Measurements from ENCODE around the gene NKPD1. TPM values are rescaled to one million over a fixed set of nuclear protein-coding genes. Genes with fewer than 3 reads are reported as not detected.

NKPD1 gene
- total RNA-seq, 4 donors from 2014 or later, result 0.16 to 0.39 TPM; not detected in 2

DNA sequence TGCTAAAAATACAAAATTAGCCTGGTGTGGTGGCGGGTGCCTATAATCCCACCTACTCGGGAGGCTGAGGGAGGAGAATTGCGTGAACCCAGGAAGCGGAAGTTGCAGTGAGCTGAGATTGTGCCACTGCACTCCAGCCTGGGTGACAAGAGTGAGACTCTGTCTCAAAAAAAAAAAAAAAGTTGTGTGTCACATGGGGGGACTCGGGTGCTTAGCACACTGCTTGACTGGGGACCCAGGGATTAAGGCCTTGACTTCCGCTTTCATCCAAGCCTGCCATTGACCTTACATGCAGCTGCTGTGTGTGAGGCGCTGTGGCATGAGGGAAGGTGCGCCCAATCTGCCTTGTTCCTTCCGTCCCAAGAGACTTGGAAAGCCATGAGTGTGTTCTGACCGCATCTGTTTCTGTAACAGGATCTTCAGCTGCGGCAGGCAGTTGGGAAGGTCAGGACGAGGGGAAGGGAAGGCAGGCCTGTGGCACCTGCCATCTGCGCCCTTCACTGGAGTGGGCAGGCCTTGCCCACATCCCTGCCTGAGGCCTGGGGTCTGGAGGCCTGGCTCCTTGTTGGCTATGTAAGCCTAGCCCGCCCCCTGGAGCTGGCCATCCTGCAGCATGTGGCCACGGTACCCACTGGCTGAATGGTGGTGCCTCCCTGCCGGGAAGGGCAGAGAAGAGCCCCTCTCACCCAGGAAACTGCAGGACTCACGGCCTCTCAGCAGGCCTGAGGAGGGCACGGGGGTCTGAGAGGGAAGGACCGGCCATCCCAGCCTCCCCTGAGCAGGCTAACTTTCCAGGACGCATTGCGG is 44.8 kb downstream of the NKPD1 start:
- no peaks in the 10 kb centered on the region for H3K27me3 ChIP-seq
- no peak for ATAC-seq
- no peaks in the 10 kb centered on the region for H3K9me3 ChIP-seq
- no peaks in the 10 kb centered on the region for H3K36me3 ChIP-seq
- H3K4me1 ChIP-seq, result peaks cover 0 to 24% (median 4%) of the 10 kb centered on the region in 3 donors
- no peak overlapping the region for H3K27ac ChIP-seq
- no peak overlapping the region for H3K4me3 ChIP-seq
- no peak for TF ChIP-seq POLR2A (IDR thresholded peaks at IDR 0.05)
- TF ChIP-seq EP300 (IDR thresholded peaks at IDR 0.05), result no peak
- TF ChIP-seq, protein P1, sequence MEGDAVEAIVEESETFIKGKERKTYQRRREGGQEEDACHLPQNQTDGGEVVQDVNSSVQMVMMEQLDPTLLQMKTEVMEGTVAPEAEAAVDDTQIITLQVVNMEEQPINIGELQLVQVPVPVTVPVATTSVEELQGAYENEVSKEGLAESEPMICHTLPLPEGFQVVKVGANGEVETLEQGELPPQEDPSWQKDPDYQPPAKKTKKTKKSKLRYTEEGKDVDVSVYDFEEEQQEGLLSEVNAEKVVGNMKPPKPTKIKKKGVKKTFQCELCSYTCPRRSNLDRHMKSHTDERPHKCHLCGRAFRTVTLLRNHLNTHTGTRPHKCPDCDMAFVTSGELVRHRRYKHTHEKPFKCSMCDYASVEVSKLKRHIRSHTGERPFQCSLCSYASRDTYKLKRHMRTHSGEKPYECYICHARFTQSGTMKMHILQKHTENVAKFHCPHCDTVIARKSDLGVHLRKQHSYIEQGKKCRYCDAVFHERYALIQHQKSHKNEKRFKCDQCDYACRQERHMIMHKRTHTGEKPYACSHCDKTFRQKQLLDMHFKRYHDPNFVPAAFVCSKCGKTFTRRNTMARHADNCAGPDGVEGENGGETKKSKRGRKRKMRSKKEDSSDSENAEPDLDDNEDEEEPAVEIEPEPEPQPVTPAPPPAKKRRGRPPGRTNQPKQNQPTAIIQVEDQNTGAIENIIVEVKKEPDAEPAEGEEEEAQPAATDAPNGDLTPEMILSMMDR (IDR thresholded peaks at IDR 0.05), result no peak
- no peak for TF ChIP-seq POLR2AphosphoS5 (IDR thresholded peaks at IDR 0.05)
- WGBS, 2 donors (ENCODE audit: low coverage in 1 of 2), result 93 to 100% methylated on average over 1 to 7 of the region's 21 CpGs

DNA sequence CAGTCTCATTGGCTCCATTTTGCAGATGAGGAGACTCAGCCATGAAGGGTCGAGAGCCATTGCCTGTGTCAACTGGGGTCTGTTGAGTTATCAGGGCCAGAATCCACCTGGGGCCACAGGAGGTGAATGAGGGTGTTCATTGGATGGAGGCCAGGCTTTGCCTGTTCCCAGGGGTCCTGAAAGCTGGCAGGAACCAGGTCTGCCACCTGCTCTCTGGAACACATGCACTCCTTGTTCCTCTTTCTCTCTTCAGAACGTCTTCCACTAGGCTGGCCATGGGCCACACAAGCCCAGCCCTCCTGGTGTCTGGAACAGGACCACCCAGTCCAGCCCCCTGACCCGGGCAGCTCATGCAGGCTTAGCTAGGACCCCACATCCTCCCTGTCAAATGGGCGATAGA is 46.7 kb downstream of the NKPD1 start:
- no peaks in the 10 kb centered on the region for H3K9me3 ChIP-seq
- peaks cover 0 to 24% (median 4%) of the 10 kb centered on the region in 3 donors for H3K4me1 ChIP-seq
- no peaks in the 10 kb centered on the region for H3K27me3 ChIP-seq
- H3K4me3 ChIP-seq, result no peak overlapping the region
- no peaks in the 10 kb centered on the region for H3K36me3 ChIP-seq
- TF ChIP-seq EP300 (IDR thresholded peaks at IDR 0.05), result no peak
- TF ChIP-seq, protein P1 (IDR thresholded peaks at IDR 0.05), result no peak
- TF ChIP-seq POLR2A (IDR thresholded peaks at IDR 0.05), result no peak
- no peak for TF ChIP-seq POLR2AphosphoS5 (IDR thresholded peaks at IDR 0.05)
- no peak overlapping the region for H3K27ac ChIP-seq
- ATAC-seq, result no peak
- WGBS, 2 donors (ENCODE audit: low coverage in 1 of 2), result 80% methylated on average over 1 of the region's 4 CpGs; no CpG with 5 or more reads in 1 of the 2 donors

DNA sequence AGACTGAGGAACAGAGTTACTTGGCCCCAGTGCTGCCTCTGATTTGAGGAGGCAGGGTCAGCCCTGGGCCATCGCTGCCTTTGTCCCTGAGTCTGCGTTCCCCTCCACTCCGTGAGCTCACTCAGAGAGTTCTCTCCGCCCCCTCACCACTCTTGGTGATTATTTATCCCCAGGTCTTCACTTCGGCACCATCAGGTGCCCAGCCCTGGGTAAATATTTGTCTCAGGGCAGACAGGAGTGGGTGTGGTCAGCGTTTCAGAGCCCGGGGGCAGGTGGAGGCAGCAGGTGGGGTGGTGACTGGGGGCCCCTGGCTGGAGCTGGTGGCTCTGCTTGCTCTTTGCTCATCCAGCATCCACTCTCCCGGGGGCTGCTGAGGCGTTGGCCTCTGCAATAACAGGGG is 47.2 kb downstream of the NKPD1 start:
- H3K27me3 ChIP-seq, result no peaks in the 10 kb centered on the region
- no peak overlapping the region for H3K4me3 ChIP-seq
- no peaks in the 10 kb centered on the region for H3K36me3 ChIP-seq
- no peak for ATAC-seq
- no peak for TF ChIP-seq POLR2AphosphoS5 (IDR thresholded peaks at IDR 0.05)
- TF ChIP-seq POLR2A (IDR thresholded peaks at IDR 0.05), result no peak
- TF ChIP-seq, protein P1 (IDR thresholded peaks at IDR 0.05), result no peak
- no peak for TF ChIP-seq EP300 (IDR thresholded peaks at IDR 0.05)
- WGBS, 2 donors (ENCODE audit: low coverage in 1 of 2), result 80% methylated on average over 2 of the region's 9 CpGs; no CpG with 5 or more reads in 1 of the 2 donors
- no peaks in the 10 kb centered on the region for H3K9me3 ChIP-seq
- H3K27ac ChIP-seq, result no peak overlapping the region
- peaks cover 0 to 22% (median 4%) of the 10 kb centered on the region in 3 donors for H3K4me1 ChIP-seq

DNA sequence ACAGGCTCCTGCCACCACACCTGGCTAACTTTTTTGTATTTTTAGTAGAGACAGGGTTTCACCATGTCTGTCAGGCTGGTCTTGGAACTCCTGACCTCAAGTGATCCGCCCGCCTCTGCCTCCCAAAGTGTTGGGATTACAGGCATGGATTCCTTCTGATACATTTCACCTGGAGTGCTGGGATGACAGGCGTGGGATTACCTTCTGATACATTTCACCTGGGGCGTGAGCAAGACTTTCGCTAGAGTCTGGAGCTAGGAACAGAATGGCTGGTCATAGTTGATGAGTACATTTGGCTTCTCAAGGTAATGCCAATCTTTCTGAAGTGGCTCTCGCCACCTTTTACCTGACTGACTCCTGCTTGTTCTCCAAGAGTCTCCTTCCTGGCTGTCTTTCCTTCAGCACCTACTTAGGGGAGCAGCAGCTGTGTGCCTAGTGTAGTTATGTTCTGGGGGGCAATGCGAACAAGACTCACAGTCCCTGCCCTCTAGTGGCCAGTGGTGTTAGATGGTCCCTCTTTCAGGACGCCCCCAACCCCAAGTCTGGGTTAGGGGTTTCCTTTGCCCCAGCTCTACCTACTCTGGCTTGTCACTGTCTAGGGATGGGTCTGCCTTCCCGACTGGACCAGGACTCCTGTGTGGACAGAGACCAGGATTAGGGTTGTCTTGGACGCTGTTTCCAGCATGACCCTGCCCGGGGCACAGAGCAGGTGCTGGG is 48.5 kb downstream of the NKPD1 start:
- no peak for ATAC-seq
- Histone ChIP-seq H3K4me1 (peaks cover 0 to 9% (median 0%) of the 10 kb centered on the region in 3 donors), H3K9me3 (no peaks in the 10 kb centered on the region), H3K27me3 (no peaks in the 10 kb centered on the region), H3K36me3 (no peaks in the 10 kb centered on the region), H3K4me3 (no peak overlapping the region), H3K27ac (no peak overlapping the region)
- TF ChIP-seq, protein P1 (IDR thresholded peaks at IDR 0.05), result no peak
- TF ChIP-seq POLR2AphosphoS5 (IDR thresholded peaks at IDR 0.05) (no peak), EP300 (IDR thresholded peaks at IDR 0.05) (no peak), POLR2A (IDR thresholded peaks at IDR 0.05) (no peak)
- 93% methylated on average over 5 of the region's 11 CpGs; no CpG with 5 or more reads in 1 of the 2 donors for WGBS, 2 donors (ENCODE audit: low coverage in 1 of 2)

Other genes with a start within 250 kb of the NKPD1 start
- 1 to 10 TPM in 2 of 4 donors, not detected in 2; 2.2 to 4.8 TPM for gene APOC1, start 246.4 kb downstream of the NKPD1 start, total RNA-seq
- not detected for gene APOC4, start 218.7 kb downstream of the NKPD1 start, total RNA-seq
- gene APOC2, start 214.9 kb downstream of the NKPD1 start, total RNA-seq, result not detected
- gene CLPTM1, start 205.6 kb downstream of the NKPD1 start, total RNA-seq, result 10 to 100 TPM; 41.7 to 76.3 (median 43.2) TPM
- 1 to 10 TPM; 4.0 to 9.2 (median 6.0) TPM for gene RELB, start 159.5 kb downstream of the NKPD1 start, total RNA-seq
- gene CLASRP, start 121.9 kb downstream of the NKPD1 start, total RNA-seq, result 10 to 100 TPM; 33.6 to 82.5 (median 54.7) TPM
- gene ZNF296, start 84.5 kb downstream of the NKPD1 start, total RNA-seq, result under 1 TPM in 1 of 4 donors, not detected in 3; 0.50 TPM
- gene GEMIN7, start 81.7 kb downstream of the NKPD1 start, total RNA-seq, result 10 to 100 TPM in 3 of 4 donors, 1 to 10 TPM in 1; 6.4 to 17.6 (median 14.8) TPM
- 10 to 100 TPM; 22.6 to 51.4 (median 24.6) TPM for gene PPP1R37, start 67.8 kb downstream of the NKPD1 start, total RNA-seq
- gene TRAPPC6A, start 17.3 kb upstream of the NKPD1 start, total RNA-seq, result 10 to 100 TPM; 16.2 to 24.0 (median 20.7) TPM
- gene BLOC1S3, start 17.8 kb upstream of the NKPD1 start, total RNA-seq, result 10 to 100 TPM in 1 of 4 donors, 1 to 10 TPM in 3; 5.0 to 17.0 (median 7.8) TPM
- 1 to 10 TPM; 1.2 to 2.9 (median 2.0) TPM for gene EXOC3L2, start 84.4 kb upstream of the NKPD1 start, total RNA-seq
- gene MARK4, start 90.3 kb upstream of the NKPD1 start, total RNA-seq, result 10 to 100 TPM; 14.0 to 35.5 (median 20.6) TPM
- under 1 TPM in 2 of 4 donors, not detected in 2; 0.17 to 0.73 TPM for gene CKM, start 161.9 kb upstream of the NKPD1 start, total RNA-seq
- 1 to 10 TPM in 1 of 4 donors, not detected in 3; 1.3 TPM for gene KLC3, start 179.8 kb upstream of the NKPD1 start, total RNA-seq
- 10 to 100 TPM in 3 of 4 donors, 1 to 10 TPM in 1; 7.1 to 18.8 (median 12.5) TPM for gene ERCC2, start 209.6 kb upstream of the NKPD1 start, total RNA-seq
- gene PPP1R13L, start 244.1 kb upstream of the NKPD1 start, total RNA-seq, result 10 to 100 TPM in 1 of 4 donors, 1 to 10 TPM in 3; 5.5 to 15.5 (median 9.3) TPM
- gene POLR1G, start 245.7 kb upstream of the NKPD1 start, total RNA-seq, result 10 to 100 TPM in 1 of 4 donors, 1 to 10 TPM in 3; 1.7 to 10.7 (median 5.8) TPM